CD8-positive, alpha-beta memory T cell (primary cell): Measurements from ENCODE around the gene EPHB1. TPM values are rescaled to one million over a fixed set of nuclear protein-coding genes. Genes with fewer than 3 reads are reported as not detected.
"Not testable (repeated sequence)": the region's sequence is repeated elsewhere in the genome, so short reads cannot be mapped to it uniquely, and the experiment has no call there.

ENCODE experiments used
- CTCF ChIA-PET: fragments of 350-600 bp; sonication (Branson Sonifier 250); formaldehyde crosslinking; loops from one replicate; lab custom pipeline; 2021; ENCODE audit warnings: antibody characterized with exemption; lab: Charles Lee
- POLR2A ChIA-PET: fragments of 350-600 bp; sonication (Branson Sonifier 250); formaldehyde crosslinking; loops from one replicate; lab custom pipeline; 2021; ENCODE audit warnings: antibody characterized with exemption; lab: Charles Lee
- DNase-seq, 5 donors: peaks; one replicate each; pipeline versions ENCODE4 v3.0.0 to v3.0.0-alpha.2; 2020 to 2022; ENCODE audit warnings: mixed read lengths in 1 of 5
- H3K27ac ChIP-seq: one replicate; pipeline ENCODE4 v1.7.0; 2013; ENCODE audit warnings: low read depth, mild to moderate bottlenecking, low read length, moderate library complexity
- H3K27me3 ChIP-seq: 2 replicates; pipeline ENCODE4 v1.7.0; 2013; ENCODE audit warnings: low read length, mild to moderate bottlenecking; ENCODE audit not compliant: insufficient read depth, poor library complexity, severe bottlenecking
- H3K36me3 ChIP-seq: 2 replicates; pipeline ENCODE4 v1.7.0; 2013; ENCODE audit warnings: mild to moderate bottlenecking, low read length, moderate library complexity; ENCODE audit not compliant: insufficient read depth
- H3K4me1 ChIP-seq: 2 replicates; pipeline ENCODE4 v1.7.0; 2013; ENCODE audit warnings: mild to moderate bottlenecking, low read length, moderate library complexity; ENCODE audit not compliant: insufficient read depth
- H3K4me3 ChIP-seq: 2 replicates; pipeline ENCODE4 v1.7.0; 2013; ENCODE audit warnings: mild to moderate bottlenecking, low read length
- H3K9me3 ChIP-seq: 2 replicates; pipeline ENCODE4 v1.7.0; 2013; ENCODE audit warnings: mild to moderate bottlenecking, low read length
- H3K27ac Mint-ChIP-seq, 8 donors: one replicate each; pipeline ENCODE4 v1.8.0; 2020 to 2021; ENCODE audit warnings: mixed read lengths in 8 of 8, mild to moderate bottlenecking in 6 of 8, inconsistent platforms in 3 of 8, moderate library complexity in 3 of 8
- H3K27me3 Mint-ChIP-seq, 2 donors: one replicate each; pipeline ENCODE4 v1.8.0; 2020 to 2021; ENCODE audit warnings: mixed read lengths in 2 of 2, mild to moderate bottlenecking in 1 of 2, moderate library complexity in 1 of 2
- H3K36me3 Mint-ChIP-seq, 3 donors: one replicate each; pipeline ENCODE4 v1.8.0; 2020 to 2021; ENCODE audit warnings: mixed read lengths in 3 of 3, inconsistent platforms in 1 of 3, mild to moderate bottlenecking in 1 of 3
- H3K4me1 Mint-ChIP-seq, 3 donors: one replicate each; pipeline ENCODE4 v1.8.0; 2020 to 2021; ENCODE audit warnings: mixed read lengths in 3 of 3, inconsistent platforms in 1 of 3, mild to moderate bottlenecking in 1 of 3
- H3K4me3 Mint-ChIP-seq, 7 donors: one replicate each; pipeline ENCODE4 v1.8.0; 2020 to 2021; ENCODE audit warnings: mixed read lengths in 7 of 7, mild to moderate bottlenecking in 6 of 7, moderate library complexity in 4 of 7, inconsistent platforms in 2 of 7
- H3K9me3 Mint-ChIP-seq, 5 donors: one replicate each; pipeline ENCODE4 v1.8.0; 2020 to 2022; ENCODE audit warnings: mixed read lengths in 5 of 5, mild to moderate bottlenecking in 3 of 5, moderate library complexity in 2 of 5, inconsistent platforms in 1 of 5
- polyA plus RNA-seq: library from polyadenylated mRNA; unstranded; fragments of 300-500 nt; fragmentation: Illumina TruSeq; gene quantifications from one replicate; pipeline ENCODE4 v1.2.3, GENCODE V29; 2021
- total RNA-seq, 2 experiments: library from RNA; stranded (reverse); gene quantifications; one replicate each; pipeline ENCODE4 v1.2.3, GENCODE V29; 2021

Gene EPHB1
- total and polyA plus RNA-seq, 3 experiments from 2014 or later, result 0.10 TPM; not detected in 2

DNA sequence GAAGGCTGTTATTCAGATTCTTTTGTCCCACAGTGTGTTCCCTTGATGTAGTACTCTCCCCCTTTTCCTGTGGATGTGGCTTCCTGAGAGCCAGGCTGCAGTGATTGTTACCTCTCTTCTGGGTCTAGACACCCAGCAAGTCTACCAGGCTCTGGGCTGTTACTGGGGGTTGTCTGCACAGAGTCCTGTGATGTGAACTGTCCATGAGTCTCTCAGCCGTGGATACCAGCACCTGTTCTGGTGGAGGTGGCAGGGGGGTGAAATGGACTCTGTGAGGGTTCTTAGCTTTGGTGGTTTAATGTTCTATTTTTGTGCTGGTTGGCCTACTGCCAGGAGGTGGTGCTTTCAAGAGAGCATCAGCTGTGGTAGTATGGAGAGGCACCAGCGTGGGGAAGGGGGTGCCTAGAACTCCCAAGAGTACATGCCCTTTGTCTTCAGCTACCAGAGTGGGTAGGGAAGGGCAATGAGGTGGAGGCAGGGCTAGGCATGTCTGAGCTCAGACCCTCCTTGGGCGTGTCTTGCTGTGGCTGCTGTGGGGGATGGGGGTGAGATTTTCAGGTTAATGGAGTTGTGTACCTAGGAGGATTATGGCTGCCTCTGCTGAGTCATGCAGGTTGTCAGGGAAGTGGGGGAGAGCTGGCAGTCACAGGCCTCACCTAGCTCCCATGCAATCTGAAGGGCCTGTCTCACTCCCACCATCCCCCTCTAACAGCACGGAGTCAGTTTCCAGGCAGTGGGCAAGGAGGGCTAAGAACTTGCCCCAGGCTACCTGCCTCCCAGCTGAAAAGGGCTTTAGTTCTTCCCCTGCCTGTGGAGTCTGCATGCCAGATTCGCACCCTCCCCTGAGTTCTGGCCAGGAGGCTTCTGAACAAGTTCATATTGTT is 272.0 kb downstream of the EPHB1 start:
- H3K4me3 ChIP-seq, H3K36me3 Mint-ChIP-seq, H3K4me3 Mint-ChIP-seq, H3K4me1 ChIP-seq, H3K27me3 ChIP-seq, POLR2A ChIA-PET, H3K27ac ChIP-seq, H3K27ac Mint-ChIP-seq, H3K27me3 Mint-ChIP-seq, H3K36me3 ChIP-seq, DNase-seq, H3K9me3 ChIP-seq, CTCF ChIA-PET, H3K4me1 Mint-ChIP-seq: not testable (repeated sequence)
- H3K9me3 Mint-ChIP-seq, result peaks cover 7 to 24% (median 13%) of the 10 kb centered on the region in 5 donors

DNA sequence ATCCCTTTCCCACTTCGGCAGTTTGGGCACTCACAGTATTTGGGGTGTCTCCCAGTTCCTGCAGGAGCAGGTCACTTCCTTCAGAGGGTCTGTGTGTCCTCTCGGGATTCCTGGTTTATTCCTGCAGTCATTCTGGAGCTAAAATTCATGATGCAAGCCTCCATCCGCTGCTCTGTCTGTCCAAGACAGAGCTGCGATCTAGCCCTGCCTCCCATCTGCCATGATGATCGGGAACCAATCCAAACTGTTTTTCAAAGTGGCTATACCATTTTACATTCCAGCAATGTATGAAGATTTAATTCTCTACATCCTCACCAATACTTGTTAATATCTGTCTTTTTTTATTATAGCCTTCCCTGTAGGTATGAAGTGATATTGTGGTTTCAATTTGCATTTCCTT is 273.0 kb downstream of the EPHB1 start:
- CTCF ChIA-PET, result no interaction called here
- peaks cover 0 to 2% of the 10 kb centered on the region in 2 donors for H3K27me3 Mint-ChIP-seq
- H3K27ac Mint-ChIP-seq, result no peak overlapping the region

DNA sequence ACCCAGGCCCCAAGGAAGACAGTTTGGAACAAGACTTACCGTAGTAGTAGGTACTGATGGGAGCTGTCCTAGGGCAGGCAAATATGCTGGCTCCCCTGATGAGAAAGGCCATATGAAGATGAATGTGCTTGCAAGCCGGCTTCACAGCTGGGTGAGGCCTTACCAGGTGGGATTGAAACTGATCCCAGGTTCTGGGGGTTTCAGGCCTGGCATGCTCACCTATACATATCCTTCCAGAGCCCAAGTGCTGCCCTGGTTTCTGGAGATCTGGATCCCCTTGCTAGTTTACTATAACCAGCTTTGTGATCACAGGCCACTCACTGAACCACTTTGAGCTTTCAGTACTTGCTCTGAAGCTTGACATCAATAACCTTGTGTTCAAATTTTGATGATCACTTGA is 274.3 kb downstream of the EPHB1 start:
- H3K36me3 ChIP-seq, result no peaks in the 10 kb centered on the region
- no peaks in the 10 kb centered on the region for H3K9me3 ChIP-seq
- Mint-ChIP-seq H3K4me1 (no peaks in the 10 kb centered on the region), H3K4me3 (no peak overlapping the region), H3K9me3 (peaks cover 0 to 8% (median 4%) of the 10 kb centered on the region in 5 donors), H3K27ac (no peak overlapping the region), H3K27me3 (peaks cover 0 to 2% of the 10 kb centered on the region in 2 donors), H3K36me3 (no peaks in the 10 kb centered on the region)
- ChIA-PET CTCF (no interaction called here), POLR2A (no interaction called here)
- H3K27ac ChIP-seq, result no peak overlapping the region
- no peaks in the 10 kb centered on the region for H3K27me3 ChIP-seq
- DNase-seq, result no peak
- no peak overlapping the region for H3K4me3 ChIP-seq
- H3K4me1 ChIP-seq, result no peaks in the 10 kb centered on the region

More for the DNA sequence above, 273.0 kb downstream of the EPHB1 start:
- no peaks in the 10 kb centered on the region for H3K9me3 ChIP-seq
- POLR2A ChIA-PET, result no interaction called here
- no peak for DNase-seq
- H3K27me3 ChIP-seq, result no peaks in the 10 kb centered on the region
- H3K4me1 ChIP-seq, result no peaks in the 10 kb centered on the region
- Mint-ChIP-seq H3K9me3 (peaks cover 4 to 17% (median 6%) of the 10 kb centered on the region in 5 donors), H3K4me1 (no peaks in the 10 kb centered on the region), H3K36me3 (no peaks in the 10 kb centered on the region), H3K4me3 (no peak overlapping the region)
- H3K36me3 ChIP-seq, result no peaks in the 10 kb centered on the region
- H3K27ac ChIP-seq, result no peak overlapping the region
- H3K4me3 ChIP-seq, result no peak overlapping the region

DNA sequence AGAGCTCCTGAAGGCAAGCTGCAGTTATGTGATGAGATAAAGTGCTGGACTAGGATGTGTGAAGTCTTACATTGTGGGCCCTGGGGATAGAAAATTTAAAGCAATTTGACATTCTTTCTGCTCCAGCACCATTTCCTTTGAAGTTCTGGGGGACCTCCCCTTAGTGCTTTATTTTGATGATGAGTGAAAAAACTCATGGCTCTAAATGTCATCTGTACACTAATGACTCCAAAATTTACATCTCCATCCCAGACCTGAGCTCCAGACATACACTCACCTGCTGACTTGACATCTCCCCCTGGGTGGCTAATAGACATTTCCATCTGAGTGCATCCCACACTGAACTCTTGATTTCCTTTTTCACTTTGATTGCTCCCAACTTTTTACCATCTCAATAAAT is 276.4 kb downstream of the EPHB1 start:
- Histone ChIP-seq H3K4me1 (no peaks in the 10 kb centered on the region), H3K27me3 (no peaks in the 10 kb centered on the region), H3K36me3 (no peaks in the 10 kb centered on the region), H3K9me3 (no peaks in the 10 kb centered on the region), H3K4me3 (no peak overlapping the region), H3K27ac (no peak overlapping the region)
- no peak overlapping the region for H3K4me3 Mint-ChIP-seq
- CTCF ChIA-PET, result no interaction called here
- H3K27ac Mint-ChIP-seq, result no peak overlapping the region
- H3K36me3 Mint-ChIP-seq, result no peaks in the 10 kb centered on the region
- peaks cover 0 to 2% of the 10 kb centered on the region in 2 donors for H3K27me3 Mint-ChIP-seq
- no peaks in the 10 kb centered on the region for H3K4me1 Mint-ChIP-seq
- POLR2A ChIA-PET, result no interaction called here
- DNase-seq, result no peak
- peaks cover 0 to 7% (median 3%) of the 10 kb centered on the region in 5 donors for H3K9me3 Mint-ChIP-seq

DNA sequence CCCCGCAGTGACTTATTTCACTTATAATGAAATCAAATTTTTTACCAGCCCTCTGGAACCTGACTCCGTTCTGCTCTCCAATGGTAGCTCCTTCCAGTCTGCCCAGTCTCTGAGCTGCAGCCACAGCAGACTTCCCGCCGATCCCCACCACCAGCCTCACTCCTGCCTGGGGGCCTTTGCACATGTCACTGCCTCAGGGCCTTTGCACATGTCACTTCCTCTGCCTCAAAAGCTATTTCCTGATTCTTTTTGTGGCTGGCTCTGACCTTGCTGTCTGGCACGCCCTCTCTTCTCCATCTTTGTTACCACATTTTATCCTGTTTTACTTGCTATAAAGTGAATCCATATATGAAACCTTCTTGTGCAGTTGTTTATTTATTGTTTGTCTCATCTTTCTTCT is 277.4 kb downstream of the EPHB1 start:
- H3K4me3 ChIP-seq, result no peak overlapping the region
- CTCF ChIA-PET, result no interaction called here
- no peaks in the 10 kb centered on the region for H3K36me3 ChIP-seq
- Mint-ChIP-seq H3K27ac (no peak overlapping the region), H3K27me3 (peaks cover 0 to 2% of the 10 kb centered on the region in 2 donors), H3K36me3 (no peaks in the 10 kb centered on the region), H3K9me3 (peaks cover 0 to 10% (median 2%) of the 10 kb centered on the region in 5 donors), H3K4me3 (no peak overlapping the region), H3K4me1 (no peaks in the 10 kb centered on the region)
- no peak overlapping the region for H3K27ac ChIP-seq
- POLR2A ChIA-PET, result no interaction called here
- no peak for DNase-seq
- H3K27me3 ChIP-seq, result no peaks in the 10 kb centered on the region
- no peaks in the 10 kb centered on the region for H3K9me3 ChIP-seq
- H3K4me1 ChIP-seq, result no peaks in the 10 kb centered on the region

DNA sequence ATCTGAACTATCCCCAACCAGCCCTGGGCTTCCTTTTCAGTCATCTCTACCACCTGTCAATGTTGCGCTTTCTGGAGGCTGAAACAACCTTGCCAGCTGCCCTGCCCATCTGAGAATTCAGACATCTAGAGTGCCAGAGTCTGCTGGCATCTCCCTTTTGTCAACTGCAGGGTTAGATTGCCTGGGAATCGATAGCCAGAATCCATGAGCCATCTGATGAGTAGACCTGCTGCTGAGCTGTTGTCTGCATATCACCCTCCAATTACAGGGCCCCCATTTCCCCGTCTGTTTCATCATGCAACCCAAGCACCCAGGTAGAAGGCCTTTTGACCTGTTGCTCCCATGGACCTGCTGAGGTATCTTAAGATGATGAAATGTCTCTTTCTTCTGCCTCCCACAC is 280.1 kb downstream of the EPHB1 start:
- H3K4me3 ChIP-seq, result no peak overlapping the region
- H3K27me3 ChIP-seq, result no peaks in the 10 kb centered on the region
- H3K36me3 ChIP-seq, result no peaks in the 10 kb centered on the region
- peaks cover 0 to 2% of the 10 kb centered on the region in 2 donors for H3K27me3 Mint-ChIP-seq
- no peaks in the 10 kb centered on the region for H3K9me3 ChIP-seq
- H3K36me3 Mint-ChIP-seq, result no peaks in the 10 kb centered on the region
- DNase-seq, result no peak
- CTCF ChIA-PET, result no interaction called here
- H3K27ac Mint-ChIP-seq, result no peak overlapping the region
- no peak overlapping the region for H3K4me3 Mint-ChIP-seq
- H3K9me3 Mint-ChIP-seq, result peaks cover 0 to 10% (median 2%) of the 10 kb centered on the region in 5 donors
- POLR2A ChIA-PET, result no interaction called here
- no peaks in the 10 kb centered on the region for H3K4me1 ChIP-seq
- no peaks in the 10 kb centered on the region for H3K4me1 Mint-ChIP-seq
- no peak overlapping the region for H3K27ac ChIP-seq

DNA sequence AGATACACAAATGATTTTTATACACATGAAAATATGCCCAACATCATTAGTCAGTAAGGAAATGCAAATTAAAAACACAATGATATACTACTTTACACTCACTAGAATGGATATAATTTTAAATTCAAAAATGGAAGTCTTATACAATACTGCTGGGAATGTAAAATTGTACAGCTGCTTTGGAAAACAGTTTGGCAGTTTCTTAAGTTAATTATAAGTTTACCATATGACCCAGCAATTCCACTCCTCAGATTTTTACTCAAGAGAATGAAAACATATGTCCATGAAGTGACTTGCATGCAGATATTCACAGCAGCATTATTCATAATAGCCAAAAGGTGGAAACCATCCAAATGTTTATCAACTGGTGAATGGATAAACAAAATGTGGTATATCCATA is 281.3 kb downstream of the EPHB1 start:
- Mint-ChIP-seq H3K27ac (no peak overlapping the region), H3K27me3 (peaks cover 0 to 2% of the 10 kb centered on the region in 2 donors), H3K4me1 (no peaks in the 10 kb centered on the region), H3K9me3 (peaks cover 0 to 10% (median 2%) of the 10 kb centered on the region in 5 donors), H3K4me3 (no peak overlapping the region), H3K36me3 (no peaks in the 10 kb centered on the region)
- H3K36me3 ChIP-seq, result no peaks in the 10 kb centered on the region
- H3K9me3 ChIP-seq, result no peaks in the 10 kb centered on the region
- CTCF ChIA-PET, result no interaction called here
- H3K27me3 ChIP-seq, result no peaks in the 10 kb centered on the region
- no peak overlapping the region for H3K4me3 ChIP-seq
- no peak for DNase-seq
- no peak overlapping the region for H3K27ac ChIP-seq
- POLR2A ChIA-PET, result no interaction called here
- H3K4me1 ChIP-seq, result no peaks in the 10 kb centered on the region

DNA sequence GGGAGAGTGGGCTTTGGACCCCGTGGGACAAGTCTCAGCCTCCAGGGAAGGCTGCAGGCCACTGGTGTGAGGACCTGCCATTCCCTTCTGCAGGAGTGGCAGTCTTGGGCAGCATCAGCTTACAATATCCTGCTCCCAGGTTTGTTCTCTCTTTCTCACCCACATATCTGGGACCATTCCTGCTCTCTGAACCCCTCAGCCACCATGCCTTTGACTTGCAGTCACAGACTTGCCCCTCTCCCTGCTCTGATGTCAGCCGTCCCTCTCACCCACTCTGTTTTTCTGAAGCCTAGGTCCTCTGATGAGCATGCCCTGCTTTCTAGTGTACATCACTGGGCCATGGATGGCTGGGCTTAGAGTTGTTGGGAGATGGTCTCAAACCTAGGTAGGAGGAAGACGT is 282.1 kb downstream of the EPHB1 start:
- H3K36me3 Mint-ChIP-seq, result no peaks in the 10 kb centered on the region
- ChIA-PET POLR2A (no interaction called here), CTCF (no interaction called here)
- H3K27me3 Mint-ChIP-seq, result no peaks in the 10 kb centered on the region
- no peaks in the 10 kb centered on the region for H3K4me1 Mint-ChIP-seq
- H3K4me1 ChIP-seq, result no peaks in the 10 kb centered on the region
- no peak overlapping the region for H3K27ac ChIP-seq
- DNase-seq, result no peak
- H3K27me3 ChIP-seq, result no peaks in the 10 kb centered on the region
- H3K4me3 ChIP-seq, result no peak overlapping the region
- peaks cover 0 to 8% (median 0%) of the 10 kb centered on the region in 5 donors for H3K9me3 Mint-ChIP-seq
- no peaks in the 10 kb centered on the region for H3K9me3 ChIP-seq
- no peak overlapping the region for H3K27ac Mint-ChIP-seq
- H3K36me3 ChIP-seq, result no peaks in the 10 kb centered on the region
- H3K4me3 Mint-ChIP-seq, result no peak overlapping the region
